GM18511 (cell line): ENCODE measurements around the gene CSRNP2.
"Not testable (repeated sequence)": the region's sequence is repeated elsewhere in the genome, so short reads cannot be mapped to it uniquely, and the experiment has no call there.

Experiments
- ATAC-seq: cut with Tn5 transposase; IDR thresholded peaks from one replicate; pipeline ENCODE4 v1.9.1; 2021; ENCODE audit warnings: mild to moderate bottlenecking, moderate library complexity; ENCODE audit not compliant: unreplicated experiment

CSRNP2 gene

DNA sequence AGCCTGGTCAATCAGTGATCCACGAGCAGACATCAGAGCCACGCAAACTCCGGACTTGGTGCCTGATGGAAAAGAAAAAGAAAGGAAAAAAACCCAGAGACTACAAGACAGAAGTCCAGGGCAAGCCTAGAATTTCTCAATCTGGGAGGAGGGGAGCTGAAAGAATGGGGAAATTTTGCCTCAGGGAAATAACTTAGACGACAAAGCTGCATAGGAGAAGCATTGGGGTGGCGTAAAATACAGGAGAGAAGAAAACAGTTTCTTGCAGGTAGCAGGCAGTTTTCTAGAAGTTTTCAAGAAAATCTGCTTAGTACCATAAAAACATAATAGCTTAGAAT is 54.6 kb downstream of the CSRNP2 start:
- ATAC-seq, result no peak

DNA sequence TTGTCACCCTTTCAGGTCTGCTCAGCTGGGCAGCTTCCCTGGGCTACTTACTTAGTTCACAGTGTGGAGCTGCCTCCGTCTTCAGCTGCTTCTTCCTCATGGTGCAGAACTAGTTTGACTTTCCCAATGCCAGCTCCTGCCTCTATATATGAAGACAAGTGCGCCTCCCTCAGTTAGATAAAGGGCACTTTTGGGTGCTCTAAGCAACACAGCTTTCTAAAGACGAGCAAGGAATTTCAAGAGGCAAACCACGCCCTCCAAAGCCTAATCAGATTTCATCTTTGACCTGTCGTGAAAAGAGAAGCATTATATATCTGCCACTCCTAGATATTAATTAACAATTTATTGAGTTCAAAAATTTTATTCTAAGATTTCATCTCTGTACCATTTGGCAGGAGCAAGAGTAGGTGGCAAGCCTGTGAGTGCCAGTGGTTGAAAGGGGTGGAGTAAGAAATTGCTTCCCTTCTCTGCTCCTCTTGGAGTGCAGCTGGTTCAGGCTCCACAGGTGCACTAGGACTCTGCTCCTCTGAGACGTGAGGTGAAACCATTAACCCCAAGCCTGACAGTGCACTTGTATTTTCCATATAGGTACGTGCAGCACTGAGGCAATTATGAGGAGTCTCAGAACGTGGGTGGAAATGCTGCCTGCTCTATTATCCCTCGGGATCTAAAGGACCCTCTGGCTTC is 55.1 kb downstream of the CSRNP2 start:
- ATAC-seq, result no peak

DNA sequence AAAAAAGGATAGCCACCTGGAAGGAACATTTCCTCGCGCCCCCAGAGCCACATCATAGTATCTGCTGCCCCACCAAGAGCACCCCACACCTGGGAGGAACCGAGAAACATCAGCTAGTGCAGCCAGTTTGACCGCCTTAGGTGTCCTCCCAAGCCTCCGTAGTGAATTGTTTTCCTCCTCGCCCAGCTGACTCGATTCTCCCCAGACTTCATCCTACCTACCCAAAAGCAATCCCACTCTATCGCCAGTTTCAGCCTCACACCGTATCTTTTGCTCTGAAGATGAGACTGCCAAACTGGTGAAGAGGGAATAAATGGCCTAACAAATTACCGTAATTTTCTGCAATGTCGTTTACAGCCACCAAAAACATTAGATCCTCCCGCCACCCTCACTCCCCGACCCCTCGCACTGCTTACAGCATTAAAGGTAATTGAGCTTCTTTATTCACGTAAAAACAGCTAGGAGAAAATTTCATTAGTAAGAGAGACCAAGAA is 56.0 kb downstream of the CSRNP2 start:
- ATAC-seq, result no peak

DNA sequence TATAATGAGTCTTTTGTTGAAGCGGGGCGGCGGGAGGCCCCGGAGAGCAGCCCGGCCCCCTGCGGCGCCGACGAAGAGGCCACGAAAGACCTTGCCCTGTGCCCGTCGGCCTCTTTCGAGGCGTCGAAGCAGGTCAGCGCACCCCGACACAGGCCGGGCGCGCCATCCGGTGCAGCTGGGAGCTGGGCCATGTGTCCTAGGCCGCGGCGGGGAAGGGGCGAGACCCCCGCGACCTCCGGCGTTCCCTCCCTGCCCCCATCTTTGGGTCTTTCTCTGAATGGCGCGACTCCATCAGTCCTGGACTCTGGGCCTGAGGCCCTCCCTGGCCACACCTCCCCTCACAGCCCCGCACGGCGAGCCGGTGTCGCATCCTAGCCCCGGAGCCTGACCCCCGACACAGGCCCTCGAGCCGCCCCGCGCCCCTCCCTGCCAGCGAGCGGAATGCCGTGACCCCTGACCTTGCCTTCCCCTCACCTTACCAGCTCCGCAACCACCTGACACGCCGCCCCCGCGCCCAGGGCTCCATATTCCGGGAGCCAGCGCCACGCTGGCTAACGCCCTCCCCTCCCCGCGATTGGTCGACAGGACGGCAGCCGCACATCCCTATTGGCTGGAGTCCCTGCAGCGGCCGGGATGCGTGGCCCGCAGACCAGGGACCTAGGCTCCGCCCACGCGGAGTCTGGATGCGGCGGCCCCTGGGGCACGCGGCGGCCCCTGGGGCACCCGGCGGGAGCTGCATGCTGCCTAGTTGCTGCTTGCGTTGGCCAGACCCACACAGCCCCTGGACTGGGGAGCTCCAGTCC is 57.4 kb downstream of the CSRNP2 start, which contains the start of gene SLC11A2:
Gene SLC11A2 (minus strand): TSS at position 549 of the 803 bp plus-strand sequence. CDS start 15,656 bp downstream, outside the sequence.
- ATAC-seq, result peak; percentile 83

DNA sequence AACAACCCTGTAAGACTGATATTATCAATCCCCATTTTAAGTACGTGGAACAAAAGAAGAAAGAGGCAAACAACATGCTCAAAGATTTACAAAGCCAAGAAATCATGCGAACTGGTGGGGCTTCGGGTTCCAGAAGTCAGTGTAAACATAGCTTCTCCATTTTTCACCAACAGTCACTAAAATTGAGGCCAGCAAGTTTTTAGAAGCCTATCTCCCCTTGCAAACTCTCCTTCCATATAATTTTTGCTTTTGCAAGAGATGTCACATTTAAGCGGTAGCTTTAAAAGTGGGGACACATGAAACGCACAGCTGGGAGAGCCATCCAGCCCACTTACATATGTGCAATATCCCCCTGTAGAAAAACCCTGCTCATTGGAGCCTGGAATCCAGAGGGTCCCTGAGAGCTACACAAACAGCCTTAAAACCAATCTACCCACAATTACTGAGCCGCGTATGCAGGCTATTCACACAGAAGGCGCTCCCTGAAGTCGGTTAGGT is 58.0 kb downstream of the CSRNP2 start:
- ATAC-seq, result no peak

DNA sequence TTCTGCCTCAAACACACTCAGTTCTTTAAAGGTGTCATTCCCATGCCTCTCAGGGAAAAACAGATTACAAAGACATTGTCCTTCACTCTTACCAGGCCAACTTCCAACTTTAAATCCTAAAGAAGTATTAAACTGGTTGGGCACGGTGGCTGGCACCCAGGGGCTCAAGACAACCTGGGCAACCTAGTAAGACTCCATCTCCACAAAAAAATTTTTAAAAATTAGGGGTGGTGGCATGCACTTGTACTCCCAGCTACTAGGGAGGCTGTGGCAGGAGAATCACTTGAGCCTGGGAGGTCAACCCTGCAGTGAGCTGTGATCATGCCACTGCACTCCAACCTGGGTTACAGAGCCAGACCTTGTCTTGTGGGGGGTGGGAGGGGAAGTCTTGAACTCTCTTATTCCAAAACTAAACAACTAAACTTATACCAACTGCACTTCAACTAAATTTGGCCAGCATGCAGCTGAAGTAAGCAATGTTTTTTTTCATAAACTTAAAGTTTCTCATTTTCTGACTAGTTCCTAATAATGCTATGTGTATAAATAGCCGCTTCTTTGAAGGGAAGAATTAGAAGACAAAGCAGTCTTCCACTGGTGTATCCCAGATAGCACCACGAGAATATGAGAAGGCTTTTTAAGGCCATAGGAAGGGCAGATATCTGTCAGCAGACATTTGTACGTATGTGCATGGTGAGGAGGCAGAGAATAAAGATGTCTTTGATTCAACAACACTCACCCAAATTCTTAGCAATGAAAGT is 59.6 kb downstream of the CSRNP2 start:
- ATAC-seq, result no peak

- ATAC-seq, result no peak
Measured at GRCh38 chr12:51021694-51022093, 61.7 kb downstream of the CSRNP2 start.

DNA sequence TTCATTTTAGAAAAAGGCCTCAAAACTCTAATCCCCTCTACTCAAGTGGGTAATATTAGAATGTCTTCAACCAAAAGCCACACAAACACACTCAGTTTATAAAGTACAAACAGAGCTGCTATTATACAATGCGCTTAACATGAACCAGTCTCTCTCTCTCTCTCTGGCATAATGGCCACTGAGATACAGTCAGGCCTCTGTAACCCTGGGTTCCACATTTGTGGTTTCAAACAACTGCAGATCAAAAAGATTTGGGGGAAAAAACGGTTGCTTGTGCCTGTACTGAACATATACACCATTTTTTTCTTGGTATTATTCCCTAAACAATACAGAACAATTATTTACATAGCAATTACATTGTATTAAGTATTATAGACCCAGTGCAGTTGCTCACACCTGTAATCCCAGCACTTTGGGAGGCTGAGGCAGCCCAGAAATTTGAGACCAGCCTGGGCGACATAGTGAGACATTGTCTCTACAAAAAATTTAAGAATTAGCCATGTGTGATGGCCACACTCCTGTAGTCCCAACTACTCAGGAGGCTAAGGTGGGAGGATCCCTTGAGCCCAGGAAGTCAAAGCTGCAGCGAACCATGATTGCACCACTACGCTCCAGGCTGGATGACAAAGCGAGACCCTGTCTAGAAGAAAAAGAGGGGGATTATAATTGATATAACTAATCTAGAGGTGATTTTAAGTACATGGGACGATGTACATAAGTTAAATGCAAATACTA is 62.8 kb downstream of the CSRNP2 start:
- no peak for ATAC-seq

GRCh38 chr12:51019927-51020326 is 63.5 kb downstream of the CSRNP2 start:
- ATAC-seq, result no peak

DNA sequence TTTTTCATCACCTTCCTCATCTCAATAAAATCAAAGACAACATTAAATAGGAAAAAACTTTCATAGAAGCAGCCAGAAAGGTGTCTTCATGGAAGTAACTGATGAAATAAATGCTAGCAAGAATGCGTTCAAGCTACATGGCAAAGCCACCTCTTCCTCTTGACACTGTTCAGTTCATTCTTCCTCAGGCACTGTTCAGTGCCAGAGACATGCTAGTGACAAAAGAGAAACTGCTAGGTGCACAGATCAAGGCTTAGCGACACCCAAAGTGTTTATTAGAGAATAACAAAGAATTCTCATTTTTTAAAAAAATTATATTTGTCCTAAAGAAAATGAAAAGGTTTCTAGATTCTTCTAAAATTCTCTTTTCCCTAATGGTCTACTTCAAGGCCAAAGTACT is 64.4 kb downstream of the CSRNP2 start:
- no peak for ATAC-seq

DNA sequence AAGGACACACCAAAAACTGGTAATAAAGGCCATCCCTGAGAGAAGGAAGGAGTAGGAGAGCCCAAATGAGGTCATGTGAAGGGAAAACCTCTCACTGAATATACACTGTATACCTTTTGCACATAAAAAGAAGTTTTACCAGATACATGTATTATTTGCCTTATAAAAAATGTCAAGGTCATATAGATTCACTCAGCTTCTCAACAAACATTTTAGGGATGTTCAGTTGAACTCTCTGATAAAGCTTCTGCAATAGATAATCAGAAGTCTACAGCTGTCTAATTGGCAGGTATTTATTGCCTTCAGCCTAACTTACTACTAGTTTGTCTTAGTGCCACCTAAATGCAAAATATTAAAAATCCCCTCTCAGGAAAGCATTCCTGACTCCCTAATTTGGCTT is 65.9 kb downstream of the CSRNP2 start:
- no peak for ATAC-seq

DNA sequence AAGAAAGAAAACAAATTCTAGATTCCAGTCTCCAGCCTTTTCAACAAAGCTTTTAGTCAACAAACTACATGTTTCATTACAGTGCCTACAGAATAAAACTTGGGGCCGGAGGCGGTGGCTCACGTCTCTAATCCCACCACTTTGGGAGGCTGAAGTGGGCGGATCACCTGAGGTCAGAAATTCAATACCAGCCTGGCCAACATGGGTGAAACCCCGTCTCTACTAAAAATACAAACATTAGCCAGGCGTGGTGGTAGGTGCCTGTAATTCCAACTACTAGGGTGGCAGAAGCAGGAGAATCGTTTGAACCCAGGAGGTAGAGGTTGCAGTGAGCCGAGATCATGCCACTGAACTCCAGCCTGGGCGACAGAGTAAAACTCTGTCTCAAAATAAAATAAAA is 68.9 kb downstream of the CSRNP2 start:
- ATAC-seq, result not testable (repeated sequence)

DNA sequence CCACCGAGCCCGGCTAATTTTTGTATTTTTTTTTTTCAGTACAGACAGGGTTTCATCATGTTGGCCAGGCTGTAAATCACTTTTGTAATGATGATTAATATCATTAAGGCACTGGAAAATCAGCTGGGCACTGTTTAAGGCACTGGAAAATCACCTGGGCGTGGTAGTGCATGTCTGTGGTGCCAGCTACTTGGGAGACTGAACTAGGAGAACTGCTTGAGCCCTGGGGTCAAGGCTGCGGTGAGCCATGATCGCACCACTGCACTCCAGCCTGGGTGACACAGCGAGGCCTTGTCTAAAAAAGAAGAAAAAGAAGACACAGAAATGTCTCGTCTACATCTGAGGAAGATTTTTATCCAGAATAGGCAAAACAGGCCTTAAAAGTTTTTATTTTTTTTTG is 70.0 kb downstream of the CSRNP2 start:
- ATAC-seq, result no peak

GRCh38 chr12:51012570-51013236 is 70.7 kb downstream of the CSRNP2 start:
- ATAC-seq, result no peak

DNA sequence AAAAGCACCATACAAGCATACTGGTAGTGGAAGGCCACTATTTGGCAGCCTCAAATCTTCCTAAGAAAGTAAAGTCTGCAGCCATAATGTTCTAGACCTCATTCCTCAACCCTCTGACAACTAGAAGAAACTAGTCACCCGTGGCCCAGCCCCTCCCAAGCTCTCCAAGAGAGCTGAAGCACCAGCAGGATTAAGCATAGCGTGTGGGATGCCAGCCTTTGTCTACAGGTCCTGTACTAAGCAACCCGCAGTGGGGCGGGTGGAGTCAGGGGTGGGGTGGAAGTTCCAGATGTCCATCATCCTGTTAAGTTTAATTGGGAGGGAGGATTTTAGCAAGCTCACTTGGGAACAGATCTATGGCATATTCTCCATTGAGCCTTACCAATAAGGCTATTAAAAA is 71.4 kb downstream of the CSRNP2 start:
- no peak for ATAC-seq
